Stromal cell of bone marrow (primary cell): ENCODE measurements around the gene MORN5.

Experiments used
- DNase-seq: peaks from one replicate; pipeline ENCODE4 v3.0.0-alpha.2; 2012; ENCODE audit warnings: low read depth

MORN5 gene

DNA sequence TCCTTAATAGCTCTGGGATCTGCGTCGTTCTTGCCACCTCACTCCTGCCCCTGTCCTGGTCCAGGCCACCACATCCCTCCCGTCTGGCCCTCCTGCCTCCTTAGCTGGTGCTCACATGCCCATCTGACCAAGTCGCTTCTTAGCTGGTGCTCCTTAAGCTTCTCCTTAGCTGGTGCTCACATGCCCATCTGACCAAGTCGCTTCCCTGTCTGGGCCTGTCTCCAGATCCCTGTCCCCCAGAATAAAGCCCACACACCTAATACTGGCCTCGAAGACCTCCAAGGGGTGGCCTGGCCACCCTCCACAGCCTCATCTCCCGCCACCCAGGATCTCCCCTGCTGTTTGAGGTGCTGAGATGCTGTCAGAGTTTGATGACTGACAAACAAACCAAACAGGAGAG, 35.2 kb upstream of the MORN5 start:
- DNase-seq = no peak

DNA sequence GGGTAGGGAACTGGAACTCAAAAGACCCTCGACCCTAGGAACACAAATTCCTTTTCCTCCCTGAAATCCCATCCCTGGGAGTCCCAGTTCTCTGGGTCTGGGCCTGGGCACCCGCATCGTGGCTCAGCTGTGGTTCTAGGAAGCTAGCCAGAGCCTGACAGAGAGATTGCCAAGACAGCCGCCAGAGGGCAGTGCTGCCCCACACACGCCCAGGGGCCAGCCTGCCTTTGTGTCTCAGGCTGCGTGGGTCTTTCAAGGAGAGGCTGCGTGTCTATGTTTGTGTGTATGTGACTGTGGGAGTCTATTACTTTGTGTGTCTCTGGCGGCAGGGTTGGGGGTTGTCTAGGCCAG, 34.6 kb upstream of the MORN5 start:
- peak; percentile 41 for DNase-seq

DNA sequence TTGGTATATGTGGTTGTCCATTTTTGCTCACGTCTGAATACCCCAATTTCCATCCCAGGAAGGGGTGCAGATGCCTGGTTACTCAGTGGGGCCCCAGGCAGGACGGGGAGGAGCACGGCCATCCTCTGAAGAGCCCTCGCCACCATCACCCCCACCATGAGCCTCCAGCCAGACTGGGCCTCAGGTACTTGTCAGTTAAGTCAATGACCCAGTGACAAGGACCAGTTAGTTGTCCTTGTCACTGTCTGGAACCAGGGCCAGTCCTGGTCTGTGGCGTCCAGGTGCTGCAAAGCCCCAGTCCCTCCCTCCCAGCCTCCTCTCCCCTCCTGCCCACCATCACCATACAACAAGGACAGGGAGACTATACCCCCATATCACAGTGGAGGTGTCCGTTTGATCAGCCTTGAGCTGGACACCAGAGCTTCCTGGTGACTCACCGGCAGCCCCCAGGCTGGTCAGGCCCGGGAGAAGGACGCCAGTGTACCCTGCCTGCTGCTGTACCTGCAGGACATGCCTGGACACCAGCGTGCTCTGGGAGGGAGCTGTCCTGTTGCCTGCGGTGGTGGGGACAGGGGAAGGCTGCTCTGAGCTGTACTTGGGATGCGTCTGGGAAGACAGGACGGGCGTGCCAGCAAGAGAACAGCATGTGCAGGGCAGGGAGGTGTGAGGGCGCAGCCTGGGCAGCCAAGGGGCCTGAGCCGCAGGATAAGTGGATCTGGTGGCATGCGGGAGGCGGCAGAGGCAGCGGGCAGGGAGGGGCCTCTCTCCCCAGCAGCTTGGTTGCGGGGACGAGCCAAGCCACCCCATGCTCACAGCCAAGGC, 34.0 kb upstream of the MORN5 start:
- DNase-seq = no peak

DNA sequence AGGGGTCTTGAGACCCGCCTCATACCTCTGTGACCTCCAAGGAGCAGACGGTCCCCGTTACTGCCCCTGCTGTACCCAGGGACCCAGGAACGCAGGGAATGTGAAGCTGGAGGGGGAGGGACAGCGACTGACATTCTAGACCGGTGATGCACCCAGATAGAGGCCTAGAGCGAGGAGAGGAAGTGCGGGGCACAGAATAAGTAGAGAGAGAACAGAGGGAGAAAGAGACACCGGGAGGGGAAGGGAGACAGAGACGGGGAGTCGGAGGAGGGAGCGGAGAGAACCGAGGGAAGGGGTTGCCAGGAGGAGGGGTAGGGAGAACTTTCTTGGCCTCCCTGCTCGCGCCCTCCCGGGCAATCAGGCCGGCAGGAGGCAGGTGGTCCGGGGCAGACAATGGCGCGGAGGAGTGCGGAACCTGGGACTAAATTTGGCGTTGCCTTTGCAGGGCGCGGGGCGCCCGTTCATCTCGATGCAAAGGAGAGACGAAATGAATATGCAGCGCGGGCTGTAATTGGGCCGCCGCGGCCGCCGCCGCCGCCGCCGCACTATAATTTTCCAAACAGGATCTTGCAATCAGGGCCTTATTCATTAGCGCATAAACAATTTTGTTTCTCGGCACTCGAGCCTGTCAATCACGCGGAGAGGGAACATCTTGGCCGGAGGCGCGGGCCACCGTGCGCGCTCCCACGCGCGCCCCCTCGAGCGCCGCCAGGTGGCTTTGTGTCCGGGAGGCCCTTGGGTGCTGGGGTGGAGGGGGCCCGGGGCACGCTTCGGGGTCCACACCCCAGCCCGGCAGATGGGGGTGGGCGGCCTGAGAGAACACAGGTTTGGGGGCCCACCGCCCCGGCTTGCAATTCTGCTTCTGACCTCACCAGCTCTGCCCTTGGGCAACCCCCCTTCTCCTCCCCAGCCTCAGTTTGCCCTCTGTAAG, 33.1 kb upstream of the MORN5 start:
- DNase-seq = no peak

DNA sequence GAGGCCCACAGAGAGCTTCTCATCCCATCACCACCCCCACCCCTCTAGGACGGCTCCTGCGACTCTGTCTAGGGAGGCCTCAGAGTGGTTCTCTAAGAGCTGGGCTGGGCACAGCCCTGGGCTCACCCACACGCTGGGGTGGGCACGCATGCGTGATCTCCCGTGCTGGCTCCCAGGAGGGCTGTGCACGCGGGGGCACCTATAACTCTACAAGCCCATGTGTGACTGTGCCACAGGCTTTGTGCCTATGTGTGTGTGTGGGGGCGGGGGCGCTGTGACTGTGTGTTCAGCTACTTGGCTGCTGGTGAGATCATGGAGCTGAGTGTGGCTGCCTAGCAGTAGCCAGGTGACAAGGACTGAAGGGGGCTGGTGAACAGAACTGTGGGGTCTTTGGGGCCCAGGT, 32.3 kb upstream of the MORN5 start:
- DNase-seq = no peak

DNA sequence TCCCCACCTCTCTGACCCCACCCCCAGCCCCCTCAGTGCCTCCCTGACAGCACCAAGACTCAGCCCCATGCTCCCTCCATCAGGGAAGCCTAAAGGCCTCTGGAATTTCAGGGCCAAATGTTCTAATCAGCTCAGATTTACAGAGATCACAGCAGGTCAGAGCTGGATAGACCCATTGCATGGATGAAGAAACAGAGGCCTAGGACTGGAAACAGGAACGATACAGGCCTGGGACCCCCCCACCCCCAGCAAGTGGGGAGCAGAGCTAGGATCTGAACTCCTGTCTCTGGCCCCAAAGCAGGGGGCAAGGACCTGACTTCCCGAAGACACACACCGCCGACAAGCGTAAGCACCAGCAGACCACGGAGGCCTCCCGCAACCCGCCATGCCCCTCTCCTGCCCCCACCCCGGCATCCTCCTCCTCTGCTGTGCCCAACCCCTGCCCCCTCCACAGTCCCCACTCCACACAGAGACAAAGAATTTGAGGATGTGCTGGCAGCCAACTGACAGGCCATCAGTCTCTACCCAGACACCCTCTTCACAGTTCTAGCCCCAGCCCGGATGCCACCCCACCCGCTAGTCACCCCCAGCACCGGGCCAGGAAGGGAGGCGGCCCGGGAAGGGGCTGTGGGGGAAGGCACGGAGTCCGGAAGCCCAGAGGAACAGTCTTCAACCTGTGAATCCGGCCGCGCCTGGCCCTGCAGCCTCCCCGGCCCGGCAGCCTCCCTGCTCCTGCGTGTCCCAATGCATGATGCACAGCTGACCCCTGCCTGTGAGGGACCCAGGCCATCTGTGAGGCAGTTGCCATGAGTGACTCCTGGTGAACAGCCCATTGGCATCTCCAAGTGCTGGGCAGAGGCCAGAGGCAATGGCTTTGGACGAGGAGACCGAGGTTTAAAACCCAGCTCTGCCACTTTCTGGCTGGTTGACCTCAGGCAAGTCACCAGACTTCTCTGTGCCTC, 31.4 kb upstream of the MORN5 start:
- no peak for DNase-seq

DNA sequence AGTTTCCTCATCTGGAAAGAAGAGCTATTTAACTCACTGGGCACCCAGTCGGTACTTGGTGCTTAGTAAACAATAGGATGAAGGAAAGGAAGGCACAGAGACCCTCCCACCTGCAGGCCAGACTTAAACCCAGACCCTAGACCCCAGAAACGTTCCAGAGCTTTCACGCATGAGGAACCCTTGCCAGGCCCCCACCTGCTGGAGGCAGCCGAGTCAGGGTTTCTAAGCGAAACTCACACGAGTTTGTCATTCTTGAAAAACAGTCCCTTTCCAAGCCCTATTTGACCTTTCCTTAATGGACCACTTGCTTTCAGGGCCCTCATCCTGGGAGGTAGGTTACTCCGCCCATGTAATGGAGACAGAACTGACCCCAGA, 30.8 kb upstream of the MORN5 start:
- no peak for DNase-seq

DNA sequence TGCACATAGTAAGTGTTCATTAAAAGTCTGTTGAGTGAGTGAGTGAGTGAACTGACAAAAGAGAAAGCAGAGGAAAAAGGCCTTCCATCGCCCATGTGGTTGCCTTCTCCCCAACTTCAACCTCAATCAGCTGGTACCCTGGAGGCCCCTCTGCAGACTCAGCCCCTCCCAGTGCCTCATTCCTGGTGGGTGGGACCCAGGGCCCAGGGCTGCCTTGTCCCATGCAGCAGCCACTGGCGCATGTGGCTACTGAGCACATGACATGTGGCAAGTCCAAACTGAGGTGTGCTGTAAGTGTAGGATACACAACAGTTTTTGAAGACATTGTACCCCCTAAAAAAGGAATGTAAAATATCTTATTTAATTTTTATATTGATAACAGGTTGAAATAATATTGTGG, 29.7 kb upstream of the MORN5 start:
- no peak for DNase-seq

DNA sequence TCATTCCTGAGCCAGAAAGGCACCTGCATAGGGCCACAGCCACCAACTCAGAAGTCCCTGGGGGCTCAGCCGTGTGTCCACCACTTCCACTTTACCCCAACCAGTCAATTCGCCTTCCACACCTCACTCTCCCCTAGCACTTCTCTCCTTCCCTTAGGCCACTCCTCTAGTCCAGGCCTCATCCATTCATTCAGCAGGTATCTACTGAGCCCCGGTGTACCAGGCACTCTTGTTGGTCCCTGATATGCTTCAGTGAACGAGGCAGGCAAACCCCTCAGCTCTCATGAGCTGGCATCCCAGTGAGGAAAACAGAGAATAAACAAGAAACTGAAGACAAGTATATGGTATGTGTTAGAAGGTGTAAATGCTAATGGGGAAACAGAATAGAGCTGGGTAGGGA, 28.9 kb upstream of the MORN5 start:
- no peak for DNase-seq

DNA sequence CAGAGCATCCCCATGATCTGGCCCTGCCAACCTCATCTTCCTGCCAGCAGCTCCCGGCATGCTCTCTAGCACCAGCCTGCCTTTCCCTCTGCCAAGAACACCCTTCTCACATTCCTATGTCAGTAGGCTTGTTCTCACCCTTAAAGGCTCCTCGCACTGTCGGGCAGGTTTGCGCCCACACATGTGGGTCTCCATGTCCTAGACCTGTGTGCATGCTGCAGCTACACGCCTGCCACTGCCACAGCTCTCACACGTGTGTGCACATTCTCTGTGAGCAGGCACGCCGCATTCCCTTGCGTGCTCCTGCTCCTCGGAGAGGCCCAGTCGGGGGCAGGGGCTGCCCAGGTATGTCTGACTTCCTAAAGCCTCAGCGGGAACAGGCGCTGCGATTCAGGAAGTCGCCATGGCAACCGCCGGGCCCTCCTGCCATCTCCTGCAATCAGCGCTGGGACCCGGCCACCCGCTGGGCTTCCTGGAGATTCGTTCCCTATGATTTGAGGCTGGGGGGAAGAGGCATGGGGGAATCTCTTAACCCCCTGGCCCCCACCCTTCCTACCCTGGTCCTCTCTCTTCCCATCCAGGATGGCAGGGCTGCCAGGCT, 28.2 kb upstream of the MORN5 start:
- DNase-seq = no peak

DNA sequence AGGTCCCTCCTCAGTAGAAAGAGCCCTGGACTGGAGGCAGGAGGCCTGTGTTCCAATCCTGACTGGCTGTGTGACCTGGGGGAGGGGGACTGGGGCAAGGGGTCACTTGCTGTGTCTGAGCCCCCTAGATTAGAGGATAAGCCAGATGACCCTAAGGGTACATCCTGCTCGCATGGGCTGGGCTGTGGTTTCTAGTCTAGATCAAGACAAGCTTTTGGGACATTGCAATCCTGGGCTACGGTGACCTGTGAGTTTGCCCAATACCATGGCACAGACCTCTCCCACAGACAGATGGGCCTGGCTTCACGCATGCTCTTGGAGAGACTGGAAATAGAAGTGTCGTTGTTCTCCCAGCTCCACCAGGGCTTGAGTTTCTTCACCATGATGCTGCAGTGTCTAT, 27.2 kb upstream of the MORN5 start:
- no peak for DNase-seq

DNA sequence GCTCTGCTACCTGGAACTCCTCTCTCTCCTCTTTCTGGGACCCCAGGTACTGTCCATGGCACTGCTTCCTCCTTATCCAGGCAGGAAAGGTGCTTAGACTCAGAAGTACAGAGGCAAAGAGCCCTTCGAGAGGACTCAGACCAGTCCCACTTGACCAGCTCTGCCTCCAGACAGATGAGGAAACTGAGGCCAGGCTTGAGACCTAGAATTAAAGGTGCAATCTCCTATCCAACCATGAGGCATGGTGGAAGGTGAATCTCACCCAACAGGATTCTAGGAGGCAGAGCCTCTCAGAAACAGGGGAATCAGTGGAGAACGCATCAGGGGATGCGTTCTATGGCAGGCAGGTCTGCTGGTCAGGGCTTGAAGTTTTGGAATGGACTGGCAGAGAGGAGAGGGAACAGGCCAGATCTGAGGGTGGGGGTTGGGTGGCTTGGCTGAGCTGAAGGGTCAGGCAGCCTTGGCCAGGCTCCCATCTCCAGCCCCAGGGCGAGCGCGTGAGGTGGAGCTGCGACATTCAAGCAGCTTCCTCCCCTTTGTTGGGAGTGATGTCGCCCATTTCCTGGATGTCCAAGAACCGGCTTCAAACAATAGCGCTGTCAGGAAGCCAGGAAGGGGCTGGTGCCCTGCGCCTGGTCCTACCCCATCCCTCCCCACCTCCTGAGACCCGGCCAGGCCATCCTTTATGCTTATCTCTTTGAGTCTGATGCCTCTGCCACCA, 26.3 kb upstream of the MORN5 start:
- DNase-seq = no peak

DNA sequence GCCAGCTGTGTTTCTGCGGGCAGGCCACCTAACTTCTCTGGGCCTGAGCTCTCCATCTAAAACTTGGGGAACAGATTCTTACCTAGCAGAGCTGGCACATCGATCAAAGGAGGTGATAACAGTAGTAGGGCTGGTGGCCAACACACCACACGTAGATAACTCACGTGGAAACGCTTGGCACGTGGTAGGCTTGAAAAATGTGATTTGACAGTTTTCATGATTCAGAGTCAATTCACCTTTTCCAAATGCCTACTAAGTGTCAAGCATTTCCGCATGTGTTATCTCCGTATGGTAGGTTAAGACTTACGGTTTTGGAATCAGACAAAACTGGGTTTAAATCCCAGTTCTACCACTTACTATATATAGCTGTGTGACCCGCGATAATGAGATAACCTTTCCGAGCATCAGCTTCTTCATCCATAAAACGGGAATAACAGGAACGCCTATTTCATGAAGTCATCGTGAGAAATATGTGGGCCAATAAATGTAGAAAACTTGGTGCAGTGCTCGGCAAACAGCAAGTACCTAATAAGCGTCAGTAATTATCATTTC, 25.6 kb upstream of the MORN5 start:
- DNase-seq = no peak

DNA sequence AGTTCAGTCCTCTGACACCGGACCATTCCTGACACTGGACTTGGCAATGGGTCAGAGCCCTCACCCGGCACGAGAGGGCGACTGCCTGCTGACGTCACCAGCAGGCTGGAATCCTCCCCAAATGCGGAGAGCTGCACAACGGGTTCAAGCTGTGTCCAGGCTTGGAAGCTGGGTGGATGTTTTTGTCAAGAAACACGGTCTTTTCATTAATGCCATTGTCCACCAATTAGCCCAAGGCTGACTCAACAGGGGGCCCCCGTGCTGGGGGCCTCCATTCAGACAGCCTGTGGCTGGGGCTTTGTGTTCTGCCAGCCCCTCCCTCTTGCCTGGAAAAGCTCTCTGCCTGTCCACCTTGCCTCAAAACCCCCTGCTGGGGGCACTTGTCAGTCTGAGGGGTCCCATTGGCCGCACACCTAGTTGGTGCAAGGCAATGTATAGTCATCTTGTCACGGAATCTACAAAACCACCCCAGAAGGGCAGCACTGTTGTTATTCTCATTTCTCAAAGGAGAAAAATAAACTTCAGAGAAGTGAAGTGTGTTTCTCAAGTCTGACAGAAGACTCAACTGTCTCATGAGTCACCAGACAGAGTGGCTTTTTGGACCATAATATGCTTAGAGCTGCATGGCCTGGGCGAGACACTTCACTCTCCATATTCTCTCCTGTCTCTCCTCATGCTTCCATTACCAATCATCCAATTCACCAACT, 24.7 kb upstream of the MORN5 start:
- no peak for DNase-seq

DNA sequence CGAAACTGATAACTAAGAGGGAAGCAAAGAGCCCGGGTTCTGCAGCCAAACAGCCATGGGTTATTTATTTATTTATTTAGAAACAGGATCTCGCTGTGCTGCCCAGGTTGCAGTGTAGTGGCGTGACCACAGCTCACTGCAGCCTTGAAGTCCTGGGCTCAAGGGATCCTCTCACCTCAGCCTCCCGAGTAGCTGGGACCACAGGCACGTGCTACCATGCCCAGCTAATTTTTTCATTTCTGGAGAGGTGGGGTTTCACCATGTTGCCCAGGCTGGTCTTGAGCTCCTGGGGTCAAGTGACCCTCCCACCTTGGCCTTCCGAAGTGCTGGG, 24.2 kb upstream of the MORN5 start:
- DNase-seq = no peak

DNA sequence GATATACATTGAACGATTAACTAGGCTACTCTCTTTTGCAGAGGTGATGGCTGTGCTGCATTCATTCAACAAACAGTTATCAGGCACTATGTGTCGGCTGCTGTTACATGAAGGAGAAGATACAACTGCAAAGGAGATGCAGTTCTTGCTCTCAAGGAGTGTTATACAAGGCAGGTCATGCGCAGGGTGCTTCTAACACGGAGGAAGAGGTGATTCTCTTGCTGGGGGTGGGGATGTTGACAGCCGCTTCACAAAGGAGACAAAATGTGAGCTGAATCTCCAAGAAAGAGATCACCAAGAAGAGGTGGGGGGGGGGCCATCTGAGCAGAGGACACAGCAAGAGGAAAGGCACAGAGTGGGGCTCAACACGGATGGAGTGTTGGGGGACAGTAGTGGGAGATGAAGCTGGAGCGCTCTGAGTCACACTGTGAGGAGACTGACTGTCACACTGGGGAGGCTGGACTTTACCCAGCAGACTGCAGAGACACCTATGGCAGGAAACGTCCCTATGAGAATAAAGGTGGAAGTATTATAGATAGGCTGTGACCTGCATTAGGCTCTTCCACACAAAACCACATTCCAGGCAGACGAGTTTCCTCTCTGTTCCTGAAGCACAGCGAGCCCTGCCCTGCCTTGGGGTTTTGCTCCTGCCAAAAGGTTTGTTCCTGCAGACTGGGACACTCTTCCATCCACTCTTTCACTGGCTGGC, 21.0 kb upstream of the MORN5 start:
- DNase-seq = no peak

DNA sequence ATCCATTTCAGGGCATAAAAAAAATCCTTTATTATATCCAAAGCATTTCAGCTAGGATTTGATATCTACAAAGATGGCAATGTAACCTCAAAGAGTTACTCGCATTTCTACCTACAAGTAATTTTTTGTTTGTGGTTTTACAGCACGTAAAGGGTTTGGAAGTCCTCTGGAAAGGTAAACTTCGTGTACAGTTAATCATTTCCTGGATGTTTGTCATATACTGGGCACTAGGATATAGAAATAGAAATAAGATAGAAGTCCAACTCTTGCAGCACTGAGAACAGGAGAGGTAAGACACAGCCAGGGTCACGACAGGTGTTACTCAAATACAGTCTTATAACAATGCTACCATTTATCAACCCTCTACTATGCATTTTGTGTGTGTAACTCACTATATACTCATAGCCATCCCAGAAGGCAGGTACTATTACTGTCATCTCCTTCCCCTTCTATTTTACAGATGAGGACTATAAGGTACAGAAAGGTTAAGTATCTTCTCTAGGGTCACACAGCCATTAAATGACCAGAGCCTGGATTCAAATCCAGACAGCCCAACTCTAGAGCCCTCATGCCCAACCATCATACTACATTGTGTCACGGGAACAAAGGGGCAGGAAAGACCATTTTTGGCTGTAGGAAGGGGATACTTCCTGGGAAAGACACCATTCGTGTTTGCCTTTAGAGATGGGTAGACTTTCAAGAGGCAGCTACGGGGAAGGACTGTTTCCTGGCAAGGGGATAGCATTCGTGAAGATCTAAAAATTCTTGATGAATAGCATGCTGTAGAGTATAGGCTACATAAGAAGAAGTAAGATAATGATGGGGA, 19.1 kb upstream of the MORN5 start:
- no peak for DNase-seq

DNA sequence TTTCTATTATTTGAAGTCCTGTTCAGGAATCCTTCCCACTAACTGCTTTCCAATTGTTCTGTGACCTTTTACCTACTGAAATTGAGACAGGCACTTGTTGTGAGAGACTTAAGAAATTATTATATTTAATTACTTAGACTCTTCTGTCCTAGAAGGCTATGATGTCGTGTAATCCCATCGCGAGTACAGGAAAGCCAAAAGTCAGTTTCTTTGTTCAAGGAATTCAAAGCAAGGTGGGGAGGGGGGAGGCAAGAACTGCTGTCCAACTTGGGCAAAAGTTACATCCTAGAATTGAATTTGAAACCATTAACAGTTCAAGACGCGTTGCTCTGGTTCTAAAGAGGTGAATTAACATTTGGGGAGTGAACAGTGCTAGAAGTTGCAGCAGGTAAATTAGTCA, 18.0 kb upstream of the MORN5 start:
- DNase-seq = no peak

DNA sequence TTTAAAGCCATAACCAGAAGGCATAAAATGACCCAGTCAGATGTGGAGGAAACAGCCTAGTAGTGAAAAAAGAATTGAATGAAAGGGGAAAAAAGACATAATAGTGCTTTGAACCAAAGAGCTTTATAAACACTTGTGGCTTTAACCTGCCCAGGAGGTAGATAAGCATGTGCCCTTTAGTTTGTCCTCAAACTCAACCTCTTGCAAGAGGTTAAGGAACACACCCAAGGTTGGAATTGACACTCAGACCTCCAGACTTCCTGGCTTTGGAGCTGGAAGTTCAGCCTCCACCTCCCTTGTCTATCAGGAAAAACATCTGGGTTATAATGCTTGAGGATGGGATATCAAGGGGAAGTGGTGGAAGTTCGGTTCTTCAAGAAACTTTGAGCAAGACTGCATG, 16.4 kb upstream of the MORN5 start:
- DNase-seq = no peak
